HG02885 (cell line): Measurements from ENCODE around the gene MAGEA3.
"Not testable (repeated sequence)": the region's sequence is repeated elsewhere in the genome, so short reads cannot be mapped to it uniquely, and the experiment has no call there.

Experiments used
- ATAC-seq: cut with Tn5 transposase; IDR thresholded peaks from one replicate; pipeline ENCODE4 v1.9.1; 2021; ENCODE audit warnings: mild to moderate bottlenecking; ENCODE audit not compliant: unreplicated experiment, poor library complexity

MAGEA3 gene

DNA sequence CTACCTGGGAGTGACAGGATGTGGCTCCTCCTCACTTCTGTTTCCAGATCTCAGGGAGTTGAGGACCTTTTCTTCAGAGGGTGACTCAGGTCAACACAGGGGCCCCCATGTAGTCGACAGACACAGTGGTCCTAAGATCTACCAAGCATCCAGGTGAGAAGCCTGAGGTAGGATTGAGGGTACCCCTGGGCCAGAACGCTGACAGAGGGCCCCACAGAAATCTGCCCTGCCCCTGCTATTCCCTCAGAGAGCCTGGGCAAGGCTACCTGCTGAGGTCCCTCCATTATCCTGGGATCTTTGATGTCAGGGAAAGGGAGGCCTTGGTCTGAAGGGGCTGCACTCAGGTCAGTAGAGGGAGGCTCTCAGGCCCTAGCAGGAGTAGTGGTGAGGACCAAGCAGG is 36.5 kb downstream of the MAGEA3 start:
- no peak for ATAC-seq

DNA sequence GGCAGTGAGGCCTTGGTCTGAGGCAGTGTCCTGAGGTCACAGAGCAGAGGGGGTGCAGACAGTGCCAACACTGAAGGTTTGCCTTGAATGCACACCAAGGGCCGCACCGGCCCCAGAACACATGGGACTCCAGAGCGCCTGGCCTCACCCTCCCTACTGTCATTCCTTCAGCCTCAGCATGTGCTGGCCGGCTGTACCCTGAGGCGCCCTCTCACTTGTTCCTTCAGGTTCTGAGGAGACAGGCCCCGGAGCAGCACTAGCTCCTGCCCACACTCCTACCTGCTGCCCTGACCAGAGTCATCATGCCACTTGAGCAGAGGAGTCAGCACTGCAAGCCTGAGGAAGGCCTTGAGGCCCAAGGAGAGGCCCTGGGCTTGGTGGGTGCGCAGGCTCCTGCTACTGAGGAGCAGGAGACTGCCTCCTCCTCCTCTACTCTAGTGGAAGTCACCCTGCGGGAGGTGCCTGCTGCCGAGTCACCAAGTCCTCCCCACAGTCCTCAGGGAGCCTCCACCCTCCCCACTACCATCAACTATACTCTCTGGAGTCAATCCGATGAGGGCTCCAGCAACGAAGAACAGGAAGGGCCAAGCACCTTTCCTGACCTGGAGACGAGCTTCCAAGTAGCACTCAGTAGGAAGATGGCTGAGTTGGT is 37.4 kb downstream of the MAGEA3 start:
- ATAC-seq = no peak

- not testable (repeated sequence) for ATAC-seq
These were observed 37.9 kb downstream of the MAGEA3 start for GRCh38 chrX:152736528-152736927.

DNA sequence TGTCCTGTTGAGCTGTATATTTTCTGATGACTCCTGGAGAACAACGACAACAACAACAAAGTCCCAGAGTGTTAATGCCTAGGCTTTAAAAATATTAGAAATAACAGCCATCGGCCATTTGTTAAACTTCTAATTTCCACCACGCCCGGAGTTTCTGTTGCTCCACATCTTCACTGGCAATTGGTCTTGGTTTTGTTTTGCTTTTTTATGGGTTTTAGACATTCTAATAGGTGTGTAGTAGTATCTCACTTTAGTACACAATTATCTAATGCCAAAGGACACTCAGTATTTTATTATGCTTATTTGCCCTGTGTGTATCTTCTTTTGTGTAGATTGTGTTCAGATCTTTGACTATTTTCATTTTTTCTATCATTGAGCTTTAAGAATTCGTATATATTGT is 40.0 kb downstream of the MAGEA3 start:
- no peak for ATAC-seq
